ENCODE data around the gene EIF4G3.

GRCh38 chr1:20793236-20793635 is 383.5 kb downstream of the EIF4G3 start:
- TF ChIP-seq EP300 (IDR thresholded peaks at IDR 0.05; ENCODE audit: borderline replicate concordance) (no peak), EGR1 (IDR thresholded peaks at IDR 0.05) (no peak), RAD21 (IDR thresholded peaks at IDR 0.05; ENCODE audit: low read depth) (no peak), YY1 (IDR thresholded peaks at IDR 0.05; ENCODE audit: low read depth) (no peak), TAF1 (IDR thresholded peaks at IDR 0.05; ENCODE audit: low read depth) (no peak)
- TF ChIP-seq, protein P1, sequence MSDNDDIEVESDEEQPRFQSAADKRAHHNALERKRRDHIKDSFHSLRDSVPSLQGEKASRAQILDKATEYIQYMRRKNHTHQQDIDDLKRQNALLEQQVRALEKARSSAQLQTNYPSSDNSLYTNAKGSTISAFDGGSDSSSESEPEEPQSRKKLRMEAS (IDR thresholded peaks at IDR 0.05): no peak
- TF ChIP-seq, protein P2, sequence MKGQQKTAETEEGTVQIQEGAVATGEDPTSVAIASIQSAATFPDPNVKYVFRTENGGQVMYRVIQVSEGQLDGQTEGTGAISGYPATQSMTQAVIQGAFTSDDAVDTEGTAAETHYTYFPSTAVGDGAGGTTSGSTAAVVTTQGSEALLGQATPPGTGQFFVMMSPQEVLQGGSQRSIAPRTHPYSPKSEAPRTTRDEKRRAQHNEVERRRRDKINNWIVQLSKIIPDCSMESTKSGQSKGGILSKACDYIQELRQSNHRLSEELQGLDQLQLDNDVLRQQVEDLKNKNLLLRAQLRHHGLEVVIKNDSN (IDR thresholded peaks at IDR 0.05): no peak
